Neuronal stem cell (in vitro differentiated cells): ENCODE results near the gene CNTNAP2.

ENCODE experiments used
- DNase-seq: peaks from one replicate; pipeline ENCODE4 v3.0.0-alpha.2; 2013; ENCODE audit warnings: low spot score
- H2AFZ ChIP-seq: one replicate; pipeline ENCODE4 v1.6.1; 2013; ENCODE audit warnings: mild to moderate bottlenecking, low read length, inconsistent platforms
- H2AK5ac ChIP-seq: 2 replicates; pipeline ENCODE4 v1.6.1; 2013; ENCODE audit warnings: low read depth, mild to moderate bottlenecking, inconsistent platforms, low read length, moderate library complexity, mixed read lengths
- H2BK120ac ChIP-seq: 2 replicates; pipeline ENCODE4 v1.6.1; 2013; ENCODE audit warnings: low read depth, mild to moderate bottlenecking, inconsistent platforms, low read length, moderate library complexity, mixed read lengths
- H2BK12ac ChIP-seq: one replicate; pipeline ENCODE4 v1.6.1; 2013; ENCODE audit warnings: low read length, inconsistent platforms
- H2BK15ac ChIP-seq: 2 replicates; pipeline ENCODE4 v1.6.1; 2013; ENCODE audit warnings: mild to moderate bottlenecking, low read length, inconsistent platforms, mixed read lengths
- H2BK5ac ChIP-seq: one replicate; pipeline ENCODE4 v1.6.1; 2013; ENCODE audit warnings: inconsistent platforms, mild to moderate bottlenecking, low read length, moderate library complexity
- H3K14ac ChIP-seq: one replicate; pipeline ENCODE4 v1.6.1; 2013; ENCODE audit warnings: low read length, inconsistent platforms
- H3K18ac ChIP-seq: 2 replicates; pipeline ENCODE4 v1.6.1; 2013; ENCODE audit warnings: low read length, inconsistent platforms
- H3K23ac ChIP-seq: 2 replicates; pipeline ENCODE4 v1.6.1; 2013; ENCODE audit warnings: low read depth, mild to moderate bottlenecking, mixed read lengths, low read length, inconsistent platforms; ENCODE audit not compliant: poor library complexity
- H3K27ac ChIP-seq: replicated peaks from 3 replicates; pipeline ENCODE4 v1.5.1; 2013; ENCODE audit warnings: low read length, inconsistent platforms
- H3K27me3 ChIP-seq, 3 experiments: 2 replicates each; pipeline ENCODE4 v1.6.1; 2013; ENCODE audit warnings: low read length in 3 of 3, mild to moderate bottlenecking in 2 of 3, inconsistent platforms in 1 of 3, low read depth in 1 of 3, mixed read lengths in 1 of 3, moderate library complexity in 1 of 3; ENCODE audit not compliant: control insufficient read depth in 3 of 3, insufficient read depth in 3 of 3
- H3K36me3 ChIP-seq, 2 donors: replicated peaks in 1 of 2; 2 replicates each; pipeline ENCODE4 v1.6.1; 2013; ENCODE audit warnings: low read length in 2 of 2; ENCODE audit not compliant: control insufficient read depth in 2 of 2, insufficient read depth in 2 of 2
- H3K4ac ChIP-seq: 2 replicates; pipeline ENCODE4 v1.6.1; 2013; ENCODE audit warnings: inconsistent platforms, mild to moderate bottlenecking, low read length, moderate library complexity
- H3K4me1 ChIP-seq, 2 donors: 1 replicate in 1 of 2; 2 replicates in 1 of 2; pipeline ENCODE4 v1.6.1; 2013; ENCODE audit warnings: low read length in 2 of 2, low read depth in 1 of 2; ENCODE audit not compliant: control insufficient read depth in 2 of 2, insufficient read depth in 1 of 2
- H3K4me2 ChIP-seq: one replicate; pipeline ENCODE4 v1.6.1; 2013; ENCODE audit warnings: mild to moderate bottlenecking, low read length, inconsistent platforms; ENCODE audit not compliant: insufficient read depth, poor library complexity, severe bottlenecking
- H3K4me3 ChIP-seq, 2 donors: 2 replicates each; pipeline ENCODE4 v1.5.1; 2013; ENCODE audit warnings: low read length in 2 of 2, mild to moderate bottlenecking in 2 of 2, inconsistent platforms in 1 of 2, moderate library complexity in 1 of 2
- H3K79me1 ChIP-seq: one replicate; pipeline ENCODE4 v1.6.1; 2013; ENCODE audit warnings: low read depth, mild to moderate bottlenecking, inconsistent platforms, low read length, moderate library complexity
- H3K9ac ChIP-seq: one replicate; pipeline ENCODE4 v1.6.1; 2013; ENCODE audit warnings: mild to moderate bottlenecking, low read depth, low read length, inconsistent platforms; ENCODE audit not compliant: poor library complexity
- H3K9me3 ChIP-seq, 2 donors: replicated peaks in 1 of 2; 2 replicates each; pipeline versions ENCODE3 to v1.6.1; 2013; ENCODE audit warnings: low read length in 2 of 2, mild to moderate bottlenecking in 2 of 2, inconsistent platforms in 1 of 2, low read depth in 1 of 2, mixed read lengths in 1 of 2, moderate library complexity in 1 of 2; ENCODE audit not compliant: control insufficient read depth in 2 of 2, insufficient read depth in 1 of 2
- H4K8ac ChIP-seq: one replicate; pipeline ENCODE4 v1.6.1; 2013; ENCODE audit warnings: low read depth, mild to moderate bottlenecking, inconsistent platforms, low read length, moderate library complexity
- H4K91ac ChIP-seq: one replicate; pipeline ENCODE4 v1.6.1; 2013; ENCODE audit warnings: low read length, low read depth, mild to moderate bottlenecking, inconsistent platforms; ENCODE audit not compliant: poor library complexity
- WGBS, 2 donors: extraction: QIAGEN DNeasy Blood & Tissue Kit; methylation state at CpG; one replicate each; pipeline ENCODE4 v1.1.7; 2013; ENCODE audit warnings: missing lambda C conversion rate in 2 of 2, mixed read lengths in 1 of 2; ENCODE audit not compliant: insufficient read length in 2 of 2, insufficient replicate concordance in 1 of 2; ENCODE audit errors: extremely low coverage in 2 of 2; 5-methylcytosine and 5-hydroxymethylcytosine counted together

CNTNAP2 gene

DNA sequence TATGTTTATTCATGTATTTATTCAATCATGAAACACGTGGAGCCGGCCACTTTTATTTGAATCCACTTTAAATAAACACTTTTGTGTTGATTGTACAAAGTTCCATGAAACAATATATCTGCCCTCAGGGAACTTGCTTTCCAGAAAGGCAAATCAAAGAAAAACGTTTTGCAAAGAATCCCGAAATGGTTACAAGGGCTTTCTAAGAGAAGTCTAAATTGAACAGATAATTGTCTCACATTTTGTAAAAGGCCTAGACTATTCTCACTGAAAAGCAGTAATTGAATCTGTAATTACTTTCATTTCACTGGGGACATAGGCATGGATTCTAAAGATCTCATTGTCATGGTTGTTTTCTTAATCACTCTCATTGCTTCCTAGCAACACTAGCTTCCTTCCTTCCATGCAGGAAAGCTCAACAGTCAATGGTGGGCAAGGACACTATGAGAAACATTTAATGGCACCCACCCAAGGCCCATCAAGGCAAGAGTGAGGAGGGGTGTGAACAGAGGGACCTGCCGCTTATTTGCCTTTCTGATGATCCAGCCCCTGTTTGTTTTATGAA lies 1851.5 kb downstream of the CNTNAP2 start:
- no peak overlapping the region for H2AK5ac ChIP-seq
- no CpG with 5 or more reads among the region's 5 CpGs for WGBS, 2 donors
- no peaks in the 10 kb centered on the region for H3K9me3 ChIP-seq
- H3K27me3 ChIP-seq, result no peaks in the 10 kb centered on the region
- H2BK15ac ChIP-seq, result no peak overlapping the region
- H4K91ac ChIP-seq, result no peak overlapping the region
- H3K9ac ChIP-seq, result no peak overlapping the region
- no peaks in the 10 kb centered on the region for H3K79me1 ChIP-seq
- H3K14ac ChIP-seq, result no peak overlapping the region
- no peak overlapping the region for H2BK12ac ChIP-seq
- no peak overlapping the region for H2AFZ ChIP-seq
- no peak overlapping the region for H3K4me2 ChIP-seq
- no peak overlapping the region for H3K4me3 ChIP-seq
- H3K36me3 ChIP-seq, result no peaks in the 10 kb centered on the region
- no peaks in the 10 kb centered on the region for H3K4me1 ChIP-seq
- no peak overlapping the region for H2BK5ac ChIP-seq
- DNase-seq, result no peak
- H3K23ac ChIP-seq, result no peak overlapping the region
- H3K27ac ChIP-seq, result no peak overlapping the region
- H3K4ac ChIP-seq, result no peak overlapping the region
- H3K18ac ChIP-seq, result no peak overlapping the region
- H2BK120ac ChIP-seq, result no peak overlapping the region
- H4K8ac ChIP-seq, result no peak overlapping the region

DNA sequence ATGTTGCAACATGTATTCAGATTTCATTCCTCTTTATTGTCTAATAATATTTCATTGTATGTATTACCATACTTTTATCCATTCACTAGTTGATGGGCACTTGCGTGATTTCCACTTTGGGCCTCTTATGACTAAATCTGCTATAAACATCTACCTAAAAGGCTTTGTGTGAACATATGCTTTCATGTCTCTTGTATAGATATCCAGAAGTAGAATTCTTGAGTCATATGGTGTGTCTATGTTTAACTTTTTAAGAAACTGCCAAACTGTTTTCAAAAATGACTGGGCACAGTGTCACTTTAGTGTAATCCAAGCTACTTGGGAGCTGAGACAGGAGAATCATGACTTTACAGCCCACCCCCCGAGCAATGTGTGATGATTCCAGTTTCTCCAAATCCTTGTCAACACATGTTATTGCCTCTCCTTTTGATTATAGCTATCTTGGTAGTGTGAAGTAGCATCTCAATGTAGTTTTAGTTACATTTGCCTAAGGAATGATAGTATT lies 1855.1 kb downstream of the CNTNAP2 start:
- Histone ChIP-seq H2BK15ac (no peak overlapping the region), H3K79me1 (no peaks in the 10 kb centered on the region), H2BK12ac (no peak overlapping the region), H3K36me3 (no peaks in the 10 kb centered on the region), H2BK120ac (no peak overlapping the region), H2BK5ac (no peak overlapping the region), H3K18ac (no peak overlapping the region), H3K4me3 (no peak overlapping the region), H4K8ac (no peak overlapping the region), H3K14ac (no peak overlapping the region), H3K27ac (no peak overlapping the region), H3K9ac (no peak overlapping the region), H3K4me1 (no peaks in the 10 kb centered on the region), H2AFZ (no peak overlapping the region), H3K27me3 (no peaks in the 10 kb centered on the region), H3K23ac (no peak overlapping the region), H3K9me3 (no peaks in the 10 kb centered on the region), H2AK5ac (no peak overlapping the region), H4K91ac (no peak overlapping the region), H3K4me2 (no peak overlapping the region), H3K4ac (no peak overlapping the region)
- no CpG with 5 or more reads among the region's 2 CpGs for WGBS, 2 donors
- DNase-seq, result no peak

DNA sequence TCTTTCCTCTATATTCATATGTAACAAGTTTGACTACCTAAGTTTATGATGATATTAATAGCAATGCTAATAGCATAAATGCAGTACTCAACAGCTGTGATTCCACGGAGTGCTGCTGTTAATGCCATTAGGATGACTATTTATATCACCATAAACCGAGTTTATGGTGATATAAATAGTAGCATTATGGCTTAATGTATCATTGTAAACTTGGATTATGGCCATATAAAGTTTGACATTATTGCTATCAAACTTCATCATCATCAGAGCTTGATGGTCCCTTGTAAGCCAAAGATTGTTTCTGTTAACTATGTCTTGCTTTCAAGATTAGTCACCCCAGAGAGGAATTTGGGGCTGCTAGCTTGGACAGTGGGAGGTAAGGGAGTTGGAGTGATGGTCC lies 1861.6 kb downstream of the CNTNAP2 start:
- Histone ChIP-seq H2BK12ac (no peak overlapping the region), H4K91ac (no peak overlapping the region), H2BK5ac (no peak overlapping the region), H3K79me1 (no peaks in the 10 kb centered on the region), H3K4me3 (no peak overlapping the region), H3K4ac (no peak overlapping the region), H2BK120ac (no peak overlapping the region), H2AK5ac (no peak overlapping the region), H2BK15ac (no peak overlapping the region), H3K4me2 (no peak overlapping the region), H3K9ac (no peak overlapping the region), H2AFZ (no peak overlapping the region), H3K9me3 (no peaks in the 10 kb centered on the region), H3K4me1 (no peaks in the 10 kb centered on the region), H3K27ac (no peak overlapping the region), H3K36me3 (no peaks in the 10 kb centered on the region), H3K27me3 (no peaks in the 10 kb centered on the region), H3K14ac (no peak overlapping the region), H3K23ac (no peak overlapping the region), H3K18ac (no peak overlapping the region), H4K8ac (no peak overlapping the region)
- no CpG with 5 or more reads among the region's 2 CpGs for WGBS, 2 donors
- no peak for DNase-seq

DNA sequence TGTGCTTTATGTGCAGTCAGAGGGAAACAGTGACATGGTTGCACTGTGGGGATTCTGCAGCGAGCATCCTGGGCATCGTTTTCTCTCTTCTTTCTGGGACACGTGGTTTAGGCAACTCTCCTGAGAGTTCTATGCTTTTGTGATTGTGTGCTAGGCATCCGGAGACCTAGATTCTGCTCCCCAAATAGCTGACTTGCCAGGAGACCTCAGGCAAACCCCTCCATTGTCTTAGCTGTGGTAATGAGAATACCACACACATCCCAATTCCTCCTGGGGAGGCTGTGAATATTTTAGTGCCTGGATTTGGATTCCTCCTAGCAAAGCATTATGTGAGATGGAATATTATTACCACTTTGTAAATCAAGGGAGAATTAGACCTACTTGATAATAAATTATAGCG lies 1862.0 kb downstream of the CNTNAP2 start:
- Histone ChIP-seq H3K14ac (no peak overlapping the region), H4K91ac (no peak overlapping the region), H2BK15ac (no peak overlapping the region), H3K27ac (no peak overlapping the region), H3K4ac (no peak overlapping the region), H2AK5ac (no peak overlapping the region), H3K23ac (no peak overlapping the region), H3K9ac (no peak overlapping the region), H3K36me3 (no peaks in the 10 kb centered on the region), H3K4me1 (no peaks in the 10 kb centered on the region), H3K4me2 (no peak overlapping the region), H2AFZ (no peak overlapping the region), H3K18ac (no peak overlapping the region), H2BK5ac (no peak overlapping the region), H3K4me3 (no peak overlapping the region), H4K8ac (no peak overlapping the region), H3K27me3 (no peaks in the 10 kb centered on the region), H2BK120ac (no peak overlapping the region), H3K9me3 (no peaks in the 10 kb centered on the region), H2BK12ac (no peak overlapping the region), H3K79me1 (no peaks in the 10 kb centered on the region)
- no CpG with 5 or more reads among the region's 5 CpGs for whole genome bisulfite sequencing, 2 donors
- no peak for DNase-seq
